Activated B cell treated with CpG ODN at 0.5 μM for 24 hours (primary cell): ENCODE results near the gene AP4B1. TPM values are rescaled to one million over a fixed set of nuclear protein-coding genes. Genes with fewer than 3 reads are reported as not detected.

ENCODE experiments used
- ATAC-seq: fragments of 200-7000 bp; cut with Tn5 transposase; one replicate; pipeline ENCODE4 v1.10.0; 2021; ENCODE audit warnings: low read depth, mild to moderate bottlenecking, moderate library complexity
- CTCF ChIA-PET: fragments of 350-600 bp; sonication (Branson Sonifier 250); formaldehyde crosslinking; loops from one replicate; lab custom pipeline; 2021; ENCODE audit warnings: antibody characterized with exemption; lab: Charles Lee
- POLR2A ChIA-PET: fragments of 350-600 bp; sonication (Branson Sonifier 250); formaldehyde crosslinking; loops from one replicate; lab custom pipeline; 2021; ENCODE audit warnings: antibody characterized with exemption; lab: Charles Lee
- DNase-seq: peaks from one replicate; pipeline ENCODE4 v3.0.0; 2022
- H3K27ac Mint-ChIP-seq: one replicate; pipeline ENCODE4 v1.8.0; 2020; ENCODE audit warnings: mixed read lengths
- H3K27me3 Mint-ChIP-seq: one replicate; pipeline ENCODE4 v1.8.0; 2021; ENCODE audit warnings: mixed read lengths
- H3K36me3 Mint-ChIP-seq: one replicate; pipeline ENCODE4 v1.8.0; 2021; ENCODE audit warnings: low read depth, mixed read lengths
- H3K4me1 Mint-ChIP-seq: one replicate; pipeline ENCODE4 v1.8.0; 2021; ENCODE audit warnings: mixed read lengths
- H3K4me3 Mint-ChIP-seq: one replicate; pipeline ENCODE4 v1.8.0; 2020; ENCODE audit warnings: mild to moderate bottlenecking, mixed read lengths
- H3K9me3 Mint-ChIP-seq: one replicate; pipeline ENCODE4 v1.8.0; 2020; ENCODE audit warnings: mixed read lengths
- CTCF ChIP-seq: fragments of 200-600 bp; IDR thresholded peaks from one replicate; pipeline ENCODE4 v1.8.0; 2022; ENCODE audit warnings: antibody characterized with exemption, mild to moderate bottlenecking
- intact Hi-C: fragments of 100-400 bp; cut with micrococcal nuclease; formaldehyde crosslinking; loops from one replicate; pipeline ENCODE4 v1.15.1; 2024
- total RNA-seq: library from RNA; stranded (reverse); gene quantifications from 2 replicates; pipeline ENCODE4 v1.2.3, GENCODE V29; 2022

AP4B1 gene
- total RNA-seq, 1 donor from 2014 or later: 69.9 TPM

GRCh38 chr1:113916974-113917373, 12.4 kb upstream of the AP4B1 start:
- no peak for DNase-seq
- no peak for ATAC-seq
- Mint-ChIP-seq H3K9me3 (no peaks in the 10 kb centered on the region), H3K36me3 (peaks cover 2% of the 10 kb centered on the region), H3K4me3 (no peak overlapping the region), H3K4me1 (no peaks in the 10 kb centered on the region), H3K27ac (no peak overlapping the region), H3K27me3 (no peaks in the 10 kb centered on the region)
- ChIA-PET POLR2A (no interaction called here), CTCF (no interaction called here)
- intact Hi-C loops: no loop called here
- no peak for TF ChIP-seq CTCF

GRCh38 chr1:113913887-113914664, 9.5 kb upstream of the AP4B1 start:
- no peaks in the 10 kb centered on the region for H3K4me1 Mint-ChIP-seq
- POLR2A ChIA-PET: interaction anchor here (1.5 kb wide), 1 partner anchor 15 kb away, joined by 4 read pairs; the partner anchor contains the start of gene HIPK1
- no peak overlapping the region for H3K4me3 Mint-ChIP-seq
- CTCF ChIA-PET: interaction anchor here (1.5 kb wide), 1 partner anchor 78 kb away, joined by 3 read pairs; no protein-coding TSS in a partner anchor
- intact Hi-C loops: no loop called here
- DNase-seq: no peak
- no peak for TF ChIP-seq CTCF
- no peak for ATAC-seq
- no peaks in the 10 kb centered on the region for H3K27me3 Mint-ChIP-seq
- H3K27ac Mint-ChIP-seq: no peak overlapping the region
- no peaks in the 10 kb centered on the region for H3K9me3 Mint-ChIP-seq
- peaks cover 26% of the 10 kb centered on the region for H3K36me3 Mint-ChIP-seq

- ATAC-seq (no peak), DNase-seq (no peak)
- Mint-ChIP-seq H3K4me1 (no peaks in the 10 kb centered on the region), H3K36me3 (peaks cover 30% of the 10 kb centered on the region), H3K4me3 (no peak overlapping the region), H3K9me3 (no peaks in the 10 kb centered on the region), H3K27ac (no peak overlapping the region), H3K27me3 (no peaks in the 10 kb centered on the region)
- ChIA-PET POLR2A (interaction anchor here (1.5 kb wide), 1 partner anchor 16 kb away, joined by 4 read pairs; the partner anchor contains the start of gene HIPK1), CTCF (interaction anchor here (1.5 kb wide), 1 partner anchor 78 kb away, joined by 3 read pairs; no protein-coding TSS in a partner anchor)
- TF ChIP-seq CTCF: no peak
- intact Hi-C loops: no loop called here
These were observed 8.7 kb upstream of the AP4B1 start for GRCh38 chr1:113913312-113913668.

GRCh38 chr1:113912594-113913311, 8.2 kb upstream of the AP4B1 start:
- ChIA-PET CTCF (interaction anchor here (1.5 kb wide), 1 partner anchor 77 kb away, joined by 3 read pairs; no protein-coding TSS in a partner anchor), POLR2A (interaction anchor here (1.5 kb wide), 1 partner anchor 16 kb away, joined by 4 read pairs; the partner anchor contains the start of gene HIPK1)
- no peak overlapping the region for H3K27ac Mint-ChIP-seq
- H3K4me3 Mint-ChIP-seq: no peak overlapping the region
- H3K27me3 Mint-ChIP-seq: no peaks in the 10 kb centered on the region
- intact Hi-C loops: no loop called here
- DNase-seq (no peak), ATAC-seq (no peak)
- no peak for TF ChIP-seq CTCF
- no peaks in the 10 kb centered on the region for H3K9me3 Mint-ChIP-seq
- peaks cover 35% of the 10 kb centered on the region for H3K36me3 Mint-ChIP-seq
- no peaks in the 10 kb centered on the region for H3K4me1 Mint-ChIP-seq
